H1 (cell line): ENCODE measurements around the gene TAF8. TPM values are rescaled to one million over a fixed set of nuclear protein-coding genes. Genes with fewer than 3 reads are reported as not detected.
A peak's percentile ranks its signal among the peaks of the same experiment; 100 is the strongest.

Experiments used
- CTCF ChIA-PET: fragments of 300-600 bp; sonication (Branson Sonifier 250); formaldehyde crosslinking; loops from one replicate; lab custom pipeline; 2021; ENCODE audit not compliant: partially characterized antibody; lab: Charles Lee
- POLR2A ChIA-PET: fragments of 300-600 bp; sonication (Branson Sonifier 250); formaldehyde crosslinking; loops from one replicate; lab custom pipeline; 2021; ENCODE audit warnings: inconsistent platforms; ENCODE audit not compliant: partially characterized antibody; lab: Charles Lee
- DNase-seq, 2 experiments: peaks; one replicate each; pipeline versions ENCODE4 v3.0.0 to v3.0.0-alpha.2; 2010 to 2022; ENCODE audit warnings: low spot score in 2 of 2, low read depth in 1 of 2, mixed read lengths in 1 of 2
- FAIRE-seq: peaks from 2 replicates; lab custom pipeline; 2011; peaks lifted over from hg19 to GRCh38; lab: Jason Lieb, UNC
- H2AFZ ChIP-seq: 2 replicates; pipeline ENCODE4 v1.8.1; 2012; ENCODE audit warnings: low read length, inconsistent platforms
- H2AK5ac ChIP-seq: 2 replicates; pipeline ENCODE4 v1.6.1; 2013; ENCODE audit warnings: low read depth, low read length
- H2BK120ac ChIP-seq: replicated peaks from 2 replicates; pipeline ENCODE3; 2013; ENCODE audit warnings: low read depth, low read length, inconsistent platforms
- H2BK12ac ChIP-seq: 2 replicates; pipeline ENCODE4 v1.6.1; 2013; ENCODE audit warnings: low read depth, low read length
- H2BK15ac ChIP-seq: 2 replicates; pipeline ENCODE4 v1.6.1; 2013; ENCODE audit warnings: low read length
- H2BK20ac ChIP-seq: 2 replicates; pipeline ENCODE4 v1.6.1; 2013; ENCODE audit warnings: low read length
- H2BK5ac ChIP-seq: 2 replicates; pipeline ENCODE4 v1.6.1; 2013; ENCODE audit warnings: low read depth, low read length
- H3K14ac ChIP-seq: 2 replicates; pipeline ENCODE4 v1.6.1; 2013; ENCODE audit warnings: inconsistent platforms; ENCODE audit not compliant: insufficient read length
- H3K18ac ChIP-seq: 2 replicates; pipeline ENCODE4 v1.6.1; 2013; ENCODE audit warnings: low read length; ENCODE audit errors: extremely low read depth
- H3K23ac ChIP-seq: 2 replicates; pipeline ENCODE4 v1.6.1; 2013; ENCODE audit warnings: inconsistent platforms; ENCODE audit not compliant: insufficient read length
- H3K23me2 ChIP-seq: 2 replicates; pipeline ENCODE4 v1.6.1; 2013; ENCODE audit warnings: low read depth, low read length
- H3K27ac ChIP-seq: 2 replicates; pipeline ENCODE4 v1.6.1; 2011; ENCODE audit warnings: low read depth, low read length, inconsistent platforms
- H3K27me3 ChIP-seq, 4 experiments: replicated peaks in 1 of 4; 1 replicate in 1 of 4; 2 replicates in 3 of 4; pipeline versions ENCODE4 v1.6.1 to v1.8.1; 2011 to 2013; ENCODE audit warnings: low read length in 3 of 4, mild to moderate bottlenecking in 3 of 4, inconsistent platforms in 2 of 4, mixed read lengths in 2 of 4, moderate library complexity in 1 of 4; ENCODE audit not compliant: control insufficient read depth in 3 of 4, insufficient read depth in 3 of 4; ENCODE audit errors: extremely low read depth in 1 of 4
- H3K36me3 ChIP-seq, 4 experiments: 2 replicates each; pipeline versions ENCODE4 v1.6.1 to v1.8.1; 2011 to 2013; ENCODE audit warnings: mild to moderate bottlenecking in 4 of 4, low read length in 3 of 4, moderate library complexity in 2 of 4, control low read depth in 1 of 4, inconsistent platforms in 1 of 4; ENCODE audit not compliant: insufficient read depth in 4 of 4, control insufficient read depth in 2 of 4
- H3K4ac ChIP-seq: replicated peaks from 2 replicates; pipeline ENCODE3; 2013; ENCODE audit warnings: low read length, low read depth, mixed read lengths, inconsistent platforms; ENCODE audit not compliant: insufficient read length
- H3K4me1 ChIP-seq, 4 experiments: replicated peaks in 1 of 4; 1 replicate in 1 of 4; 2 replicates in 3 of 4; pipeline versions ENCODE4 v1.6.1 to v1.8.1; 2011 to 2013; ENCODE audit warnings: low read length in 3 of 4, inconsistent platforms in 2 of 4, mixed read lengths in 1 of 4; ENCODE audit not compliant: insufficient read depth in 4 of 4, control insufficient read depth in 3 of 4
- H3K4me2 ChIP-seq, 2 experiments: 2 replicates each; pipeline versions ENCODE4 v1.6.1 to v1.8.1; 2011 to 2013; ENCODE audit warnings: low read depth in 2 of 2, low read length in 2 of 2, control low read depth in 1 of 2, inconsistent platforms in 1 of 2, mild to moderate bottlenecking in 1 of 2; ENCODE audit not compliant: insufficient read depth in 1 of 2
- H3K4me3 ChIP-seq, 4 experiments: fragments of 200-600, 300-600 bp in 1 of 4; sonication (generic), shearing (Covaris generic), sonication (Bioruptor Twin) in 1 of 4; 2 replicates each; pipeline versions ENCODE4 v1.5.1 to v1.8.1; 2011 to 2016; ENCODE audit warnings: low read length in 4 of 4, low read depth in 3 of 4, control low read depth in 2 of 4, inconsistent platforms in 2 of 4, mild to moderate bottlenecking in 2 of 4, mixed read lengths in 1 of 4, moderate library complexity in 1 of 4; ENCODE audit not compliant: insufficient read depth in 2 of 4; ENCODE audit errors: extremely low read depth in 1 of 4
- H3K56ac ChIP-seq: replicated peaks from 2 replicates; pipeline ENCODE3; 2013; ENCODE audit warnings: low read depth, mild to moderate bottlenecking, mixed read lengths, low read length, inconsistent platforms; ENCODE audit not compliant: insufficient read length
- H3K79me1 ChIP-seq: 2 replicates; pipeline ENCODE4 v1.6.1; 2013; ENCODE audit warnings: low read depth, low read length, control low read depth
- H3K79me2 ChIP-seq, 2 experiments: 2 replicates each; pipeline versions ENCODE4 v1.6.1 to v1.8.1; 2012 to 2013; ENCODE audit warnings: low read length in 2 of 2, mild to moderate bottlenecking in 2 of 2, inconsistent platforms in 1 of 2; ENCODE audit not compliant: insufficient read depth in 2 of 2, control insufficient read depth in 1 of 2
- H3K9ac ChIP-seq, 4 experiments: replicated peaks in 1 of 4; 1 replicate in 1 of 4; 2 replicates in 3 of 4; pipeline versions ENCODE4 v1.6.1 to v1.8.1; 2011 to 2013; ENCODE audit warnings: low read depth in 3 of 4, low read length in 3 of 4, control low read depth in 2 of 4, mild to moderate bottlenecking in 2 of 4, moderate library complexity in 2 of 4, inconsistent platforms in 1 of 4; ENCODE audit errors: extremely low read depth in 1 of 4
- H3K9me3 ChIP-seq, 2 experiments: 2 replicates each; pipeline versions ENCODE4 v1.6.1 to v1.8.1; 2012 to 2013; ENCODE audit warnings: mild to moderate bottlenecking in 2 of 2, moderate library complexity in 2 of 2, control low read depth in 1 of 2, inconsistent platforms in 1 of 2, low read depth in 1 of 2, low read length in 1 of 2, mixed read lengths in 1 of 2; ENCODE audit not compliant: insufficient read depth in 2 of 2
- H4K20me1 ChIP-seq, 2 experiments: replicated peaks in 1 of 2; 2 replicates each; pipeline versions ENCODE3 to v1.8.1; 2011 to 2013; ENCODE audit warnings: inconsistent platforms in 2 of 2, low read length in 2 of 2, mild to moderate bottlenecking in 1 of 2; ENCODE audit not compliant: insufficient read depth in 2 of 2, control insufficient read depth in 1 of 2
- H4K5ac ChIP-seq: 2 replicates; pipeline ENCODE4 v1.6.1; 2013; ENCODE audit warnings: low read length, low read depth, mixed read lengths, inconsistent platforms; ENCODE audit not compliant: insufficient read length
- H4K8ac ChIP-seq: 2 replicates; pipeline ENCODE4 v1.8.0; 2013; ENCODE audit warnings: mild to moderate bottlenecking, moderate library complexity, low read length, inconsistent platforms; ENCODE audit not compliant: insufficient read depth; ENCODE audit errors: extremely low read depth
- H4K91ac ChIP-seq: replicated peaks from 2 replicates; pipeline ENCODE3; 2013; ENCODE audit warnings: low read length, mixed read lengths, inconsistent platforms; ENCODE audit not compliant: insufficient read length
- ATF3 ChIP-seq: IDR thresholded peaks from 2 replicates; pipeline ENCODE4 v1.6.1; 2011; ENCODE audit warnings: low read depth, mild to moderate bottlenecking, low read length; ENCODE audit not compliant: insufficient read depth
- CREB1 ChIP-seq: IDR thresholded peaks from 2 replicates; pipeline ENCODE4 v1.6.1; 2012; ENCODE audit warnings: inconsistent platforms
- GABPA ChIP-seq: IDR thresholded peaks from 2 replicates; pipeline ENCODE4 v1.6.1; 2011; ENCODE audit warnings: mild to moderate bottlenecking, low read length, moderate library complexity, borderline replicate concordance; ENCODE audit not compliant: insufficient read depth
- SP4 ChIP-seq: IDR thresholded peaks from 2 replicates; pipeline ENCODE4 v1.6.1; 2012; ENCODE audit warnings: low read length, inconsistent platforms
- TEAD4 ChIP-seq: IDR thresholded peaks from 2 replicates; pipeline ENCODE4 v1.6.1; 2012; ENCODE audit warnings: low read depth, low read length, inconsistent platforms, mixed read lengths
- WGBS, 2 experiments: shearing (Covaris generic) in 1 of 2; methylation state at CpG; one replicate each; pipeline versions ENCODE4 v1.1.6 to v1.1.7; 2013 to 2015; ENCODE audit warnings: low lambda C conversion rate in 2 of 2, mixed read lengths in 2 of 2, inconsistent platforms in 1 of 2, low coverage in 1 of 2, missing lambda C conversion rate in 1 of 2; ENCODE audit not compliant: insufficient replicate concordance in 2 of 2, insufficient coverage in 1 of 2, insufficient read length in 1 of 2; ENCODE audit errors: extremely low coverage in 1 of 2, missing lambda C conversion rate in 1 of 2; 5-methylcytosine and 5-hydroxymethylcytosine counted together
- polyA plus RNA-seq, 7 experiments: library from polyadenylated mRNA; depleted of rRNA in 3 of 7; stranded (reverse) in 5 of 7; unstranded in 2 of 7; fragments of >200 nt in 5 of 7; fragments of 200-250 nt in 2 of 7; gene quantifications; 1 replicate in 5 of 7; 2 replicates in 1 of 7; 4 replicates in 1 of 7; pipeline versions ENCODE4 v1.2.1 to v1.2.3, GENCODE V29; 2011 to 2013; ENCODE audit warnings: missing spikeins in 2 of 7, mixed read lengths in 2 of 7
- total RNA-seq: library from RNA; stranded (reverse); fragmentation: NEBNext Ultra II Directional; extraction: Animal tissue kit (Norgen Biotek cat#: 25700); gene quantifications from 2 replicates; pipeline ENCODE4 v1.2.1, GENCODE V29; 2021

The TAF8 gene
- total and polyA plus RNA-seq, 2 of the 8 experiments (the other 6 are each of a cell fraction or from before 2014, with no cell fraction given): 32.2 to 34.0 TPM

- Histone ChIP-seq H3K9ac (no peak overlapping the region), H3K4me1 (peaks cover 2 to 10% (median 4%) of the 10 kb centered on the region in 4 experiments; a peak in 6 of 7 replicates), H3K23me2 (no peaks in the 10 kb centered on the region; the same call in 1 of the 2 replicates), H2BK12ac (no peak overlapping the region), H3K79me1 (no peaks in the 10 kb centered on the region), H4K8ac (peak overlapping the region; percentile 84; the same call in 1 of the 2 replicates), H3K4ac (no peak overlapping the region), H3K14ac (no peak overlapping the region), H3K79me2 (no peaks in the 10 kb centered on the region; a peak in 1 of 4 replicates), H4K91ac (no peak overlapping the region), H3K9me3 (no peaks in the 10 kb centered on the region), H2AK5ac (no peak overlapping the region), H3K4me3 (peak overlapping the region in 1 of 4 experiments; percentile 57; a peak in 2 of 8 replicates), H3K36me3 (peaks cover 5 to 25% (median 18%) of the 10 kb centered on the region in 4 experiments; a peak in 6 of 8 replicates), H2BK5ac (no peak overlapping the region), H3K23ac (no peak overlapping the region), H2BK120ac (no peak overlapping the region), H3K4me2 (peak overlapping the region; percentile 8 to 66; a peak in 2 of 4 replicates), H2BK20ac (no peak overlapping the region), H4K20me1 (peaks cover 9 to 25% of the 10 kb centered on the region in 2 experiments), H3K27ac (no peak overlapping the region), H2AFZ (no peak overlapping the region), H3K27me3 (peaks cover 0 to 2% (median 0%) of the 10 kb centered on the region in 4 experiments; a peak in 3 of 7 replicates), H4K5ac (no peak overlapping the region), H3K56ac (no peak overlapping the region), H3K18ac (no peak overlapping the region), H2BK15ac (no peak overlapping the region)
- WGBS, 2 experiments: 92% methylated on average over 12 of the region's 12 CpGs; no CpG with 5 or more reads in 1 of the 2 experiments
- DNase-seq (no peak), FAIRE-seq (no peak)
- ChIA-PET POLR2A (interaction anchor here (0.9 to 6.6 kb wide), 10 partner anchors 9 to 60 kb away, joined by 3 to 50 read pairs (median 8); partner anchors contain the start of gene C6orf132), CTCF (interaction anchor here (0.6 to 7.3 kb wide), 32 partner anchors 10 to 786 kb away, joined by 3 to 119 read pairs (median 8); partner anchors contain the start of genes C6orf132 and GUCA1B)
- TF ChIP-seq SP4 (no peak), TEAD4 (no peak), CREB1 (0 out of 2 replicates have a peak, but pooled peaks have one; percentile 12), GABPA (no peak), ATF3 (no peak)
These were observed 53.4 kb downstream of the TAF8 start for GRCh38 chr6:42103753-42104094.
